ENCODE measurements around the gene CDH13.

The CDH13 gene

GRCh38 chr16:82953517-82953916, 326.7 kb downstream of the CDH13 start:
- TF ChIP-seq, protein P1, sequence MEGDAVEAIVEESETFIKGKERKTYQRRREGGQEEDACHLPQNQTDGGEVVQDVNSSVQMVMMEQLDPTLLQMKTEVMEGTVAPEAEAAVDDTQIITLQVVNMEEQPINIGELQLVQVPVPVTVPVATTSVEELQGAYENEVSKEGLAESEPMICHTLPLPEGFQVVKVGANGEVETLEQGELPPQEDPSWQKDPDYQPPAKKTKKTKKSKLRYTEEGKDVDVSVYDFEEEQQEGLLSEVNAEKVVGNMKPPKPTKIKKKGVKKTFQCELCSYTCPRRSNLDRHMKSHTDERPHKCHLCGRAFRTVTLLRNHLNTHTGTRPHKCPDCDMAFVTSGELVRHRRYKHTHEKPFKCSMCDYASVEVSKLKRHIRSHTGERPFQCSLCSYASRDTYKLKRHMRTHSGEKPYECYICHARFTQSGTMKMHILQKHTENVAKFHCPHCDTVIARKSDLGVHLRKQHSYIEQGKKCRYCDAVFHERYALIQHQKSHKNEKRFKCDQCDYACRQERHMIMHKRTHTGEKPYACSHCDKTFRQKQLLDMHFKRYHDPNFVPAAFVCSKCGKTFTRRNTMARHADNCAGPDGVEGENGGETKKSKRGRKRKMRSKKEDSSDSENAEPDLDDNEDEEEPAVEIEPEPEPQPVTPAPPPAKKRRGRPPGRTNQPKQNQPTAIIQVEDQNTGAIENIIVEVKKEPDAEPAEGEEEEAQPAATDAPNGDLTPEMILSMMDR (IDR thresholded peaks at IDR 0.05; ENCODE audit: control extremely low read depth, extremely low read depth, low read depth, missing control alignments), result no peak
- no peak for DNase-seq (ENCODE audit: extremely low spot score)
- POLR2A ChIA-PET, result no interaction called here
- CTCF ChIA-PET, result interaction anchor here (1.6 kb wide), 1 partner anchor 15 kb away, joined by 6 read pairs; no protein-coding TSS in a partner anchor

- no peak for DNase-seq (ENCODE audit: extremely low spot score)
Observed at GRCh38 chr16:82954224-82954929, 327.6 kb downstream of the CDH13 start.

GRCh38 chr16:82955741-82956348, 329.1 kb downstream of the CDH13 start:
- TF ChIP-seq, protein P1 (IDR thresholded peaks at IDR 0.05; ENCODE audit: control extremely low read depth, extremely low read depth, low read depth, missing control alignments), result no peak
- ChIA-PET CTCF (no interaction called here), POLR2A (no interaction called here)
- DNase-seq (ENCODE audit: extremely low spot score), result no peak

More at GRCh38 chr16:82954224-82954929, 327.6 kb downstream of the CDH13 start:
- CTCF ChIA-PET, result no interaction called here
- POLR2A ChIA-PET, result no interaction called here
- TF ChIP-seq, protein P1 (IDR thresholded peaks at IDR 0.05; ENCODE audit: control extremely low read depth, extremely low read depth, low read depth, missing control alignments), result no peak

DNA sequence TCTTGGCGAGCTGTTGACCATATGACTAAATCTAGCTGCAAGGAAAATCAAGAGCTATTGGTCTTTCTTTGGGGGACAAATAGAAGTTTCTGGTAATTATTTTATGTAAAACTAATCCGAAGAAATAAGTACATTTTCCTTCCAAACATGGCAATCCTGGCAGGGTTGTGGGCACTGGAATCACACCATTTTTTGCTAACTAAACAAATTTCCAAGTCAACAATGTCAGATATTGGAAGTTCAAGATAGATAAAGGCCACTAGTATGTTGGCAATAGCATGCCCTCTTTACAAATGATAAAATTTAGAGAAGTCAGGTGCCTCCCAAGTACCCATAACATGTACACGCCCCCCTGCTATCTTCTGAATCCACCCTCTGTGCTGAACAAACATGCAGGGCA, 330.4 kb downstream of the CDH13 start:
- CTCF ChIA-PET, result interaction anchor here (1.0 kb wide), 1 partner anchor 127 kb away, joined by 3 read pairs; no protein-coding TSS in a partner anchor
- TF ChIP-seq, protein P1 (IDR thresholded peaks at IDR 0.05; ENCODE audit: control extremely low read depth, extremely low read depth, low read depth, missing control alignments), result no peak
- DNase-seq (ENCODE audit: extremely low spot score), result no peak
- POLR2A ChIA-PET, result no interaction called here

DNA sequence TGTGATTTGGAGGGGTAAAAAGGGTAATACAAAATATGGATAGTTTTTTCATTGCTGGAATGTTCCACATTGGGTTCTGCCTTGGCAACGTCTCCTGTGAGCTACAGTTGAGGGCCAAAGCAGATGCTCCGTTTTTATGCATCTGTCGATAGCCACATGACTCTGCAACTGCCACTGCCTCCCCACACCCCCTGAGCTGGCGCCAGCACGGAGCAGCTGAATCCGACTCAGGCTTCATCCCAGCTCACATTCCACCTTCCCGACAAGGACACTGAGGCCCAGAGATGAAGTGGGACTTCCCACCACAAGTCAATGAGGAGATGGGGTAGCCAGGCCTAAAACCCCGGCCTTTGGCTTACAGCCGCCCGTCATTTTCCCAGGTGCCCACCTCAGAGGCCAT, 334.1 kb downstream of the CDH13 start:
- TF ChIP-seq, protein P1 (IDR thresholded peaks at IDR 0.05; ENCODE audit: control extremely low read depth, extremely low read depth, low read depth, missing control alignments), result no peak
- POLR2A ChIA-PET, result no interaction called here
- DNase-seq (ENCODE audit: extremely low spot score), result no peak
- CTCF ChIA-PET, result no interaction called here

- DNase-seq (ENCODE audit: extremely low spot score), result no peak
Observed at GRCh38 chr16:82963653-82964052, 336.9 kb downstream of the CDH13 start.

More at GRCh38 chr16:82963653-82964052, 336.9 kb downstream of the CDH13 start:
- TF ChIP-seq, protein P1 (IDR thresholded peaks at IDR 0.05; ENCODE audit: control extremely low read depth, extremely low read depth, low read depth, missing control alignments), result no peak
- ChIA-PET POLR2A (no interaction called here), CTCF (interaction anchor here (1.8 kb wide), 1 partner anchor 13 kb away, joined by 4 read pairs; no protein-coding TSS in a partner anchor)

All from GM10248 (cell line).